CD4-positive, alpha-beta T cell treated with Interleukin-2 at 100 ng/mL for 4 hours (primary cell): Measurements from ENCODE around the gene KRTAP10-5.
"Not testable (repeated sequence)": the region's sequence is repeated elsewhere in the genome, so short reads cannot be mapped to it uniquely, and the experiment has no call there.

Experiments
- DNase-seq: peaks from one replicate; pipeline ENCODE4 v3.0.0-alpha.2; 2020; ENCODE audit warnings: low spot score

KRTAP10-5 gene

GRCh38 chr21:44610157-44610843 is 29.9 kb upstream of the KRTAP10-5 start:
- not testable (repeated sequence) for DNase-seq

GRCh38 chr21:44609193-44609592 is 28.8 kb upstream of the KRTAP10-5 start:
- no peak for DNase-seq

GRCh38 chr21:44606495-44606894 is 26.1 kb upstream of the KRTAP10-5 start:
- DNase-seq: no peak

- no peak for DNase-seq
Observed at GRCh38 chr21:44603911-44604310, 23.5 kb upstream of the KRTAP10-5 start.

- no peak for DNase-seq
Observed at GRCh38 chr21:44603109-44603875, 22.9 kb upstream of the KRTAP10-5 start.

GRCh38 chr21:44602463-44602850 is 22.1 kb upstream of the KRTAP10-5 start:
- no peak for DNase-seq

- no peak for DNase-seq
Observed at GRCh38 chr21:44601596-44602462, 21.4 kb upstream of the KRTAP10-5 start.

- not testable (repeated sequence) for DNase-seq
Observed at GRCh38 chr21:44601091-44601490, 20.7 kb upstream of the KRTAP10-5 start.

GRCh38 chr21:44600118-44600978 is 19.9 kb upstream of the KRTAP10-5 start, which contains the start of gene KRTAP10-7:
TSS of gene KRTAP10-7 (plus strand) at chr21:44600597. CDS start at chr21:44600622, 25 bp downstream.
- DNase-seq: not testable (repeated sequence)

GRCh38 chr21:44599264-44600029 is 19.0 kb upstream of the KRTAP10-5 start:
- DNase-seq: no peak

GRCh38 chr21:44598061-44598460 is 17.7 kb upstream of the KRTAP10-5 start:
- no peak for DNase-seq

- no peak for DNase-seq
Observed at GRCh38 chr21:44596068-44596725, 15.8 kb upstream of the KRTAP10-5 start.

GRCh38 chr21:44595524-44595923 is 15.1 kb upstream of the KRTAP10-5 start:
- no peak for DNase-seq

- no peak for DNase-seq
Observed at GRCh38 chr21:44594406-44594916, 14.1 kb upstream of the KRTAP10-5 start.

- DNase-seq: no peak
Observed at GRCh38 chr21:44593598-44594405, 13.4 kb upstream of the KRTAP10-5 start.

- no peak for DNase-seq
Observed at GRCh38 chr21:44592446-44593311, 12.3 kb upstream of the KRTAP10-5 start, which contains the start of gene KRTAP10-6. TSS of gene KRTAP10-6 (minus strand) at chr21:44592505. CDS start at chr21:44592484, 21 bp downstream.

GRCh38 chr21:44591801-44592130 is 11.4 kb upstream of the KRTAP10-5 start:
- not testable (repeated sequence) for DNase-seq
